H1 (cell line): ENCODE measurements around the gene ERP29. TPM values are rescaled to one million over a fixed set of nuclear protein-coding genes. Genes with fewer than 3 reads are reported as not detected.

Experiments
- CTCF ChIA-PET: fragments of 300-600 bp; sonication (Branson Sonifier 250); formaldehyde crosslinking; loops from one replicate; lab custom pipeline; 2021; ENCODE audit not compliant: partially characterized antibody; lab: Charles Lee
- POLR2A ChIA-PET: fragments of 300-600 bp; sonication (Branson Sonifier 250); formaldehyde crosslinking; loops from one replicate; lab custom pipeline; 2021; ENCODE audit warnings: inconsistent platforms; ENCODE audit not compliant: partially characterized antibody; lab: Charles Lee
- DNase-seq, 2 experiments: peaks; one replicate each; pipeline versions ENCODE4 v3.0.0 to v3.0.0-alpha.2; 2010 to 2022; ENCODE audit warnings: low spot score in 2 of 2, low read depth in 1 of 2, mixed read lengths in 1 of 2
- FAIRE-seq: peaks from 2 replicates; lab custom pipeline; 2011; peaks lifted over from hg19 to GRCh38; lab: Jason Lieb, UNC
- H2AFZ ChIP-seq: 2 replicates; pipeline ENCODE4 v1.8.1; 2012; ENCODE audit warnings: low read length, inconsistent platforms
- H2AK5ac ChIP-seq: 2 replicates; pipeline ENCODE4 v1.6.1; 2013; ENCODE audit warnings: low read depth, low read length
- H2BK120ac ChIP-seq: replicated peaks from 2 replicates; pipeline ENCODE3; 2013; ENCODE audit warnings: low read depth, low read length, inconsistent platforms
- H2BK12ac ChIP-seq: 2 replicates; pipeline ENCODE4 v1.6.1; 2013; ENCODE audit warnings: low read depth, low read length
- H2BK15ac ChIP-seq: 2 replicates; pipeline ENCODE4 v1.6.1; 2013; ENCODE audit warnings: low read length
- H2BK20ac ChIP-seq: 2 replicates; pipeline ENCODE4 v1.6.1; 2013; ENCODE audit warnings: low read length
- H2BK5ac ChIP-seq: 2 replicates; pipeline ENCODE4 v1.6.1; 2013; ENCODE audit warnings: low read depth, low read length
- H3K14ac ChIP-seq: 2 replicates; pipeline ENCODE4 v1.6.1; 2013; ENCODE audit warnings: inconsistent platforms; ENCODE audit not compliant: insufficient read length
- H3K18ac ChIP-seq: 2 replicates; pipeline ENCODE4 v1.6.1; 2013; ENCODE audit warnings: low read length; ENCODE audit errors: extremely low read depth
- H3K23ac ChIP-seq: 2 replicates; pipeline ENCODE4 v1.6.1; 2013; ENCODE audit warnings: inconsistent platforms; ENCODE audit not compliant: insufficient read length
- H3K23me2 ChIP-seq: 2 replicates; pipeline ENCODE4 v1.6.1; 2013; ENCODE audit warnings: low read depth, low read length
- H3K27ac ChIP-seq: 2 replicates; pipeline ENCODE4 v1.6.1; 2011; ENCODE audit warnings: low read depth, low read length, inconsistent platforms
- H3K27me3 ChIP-seq, 4 experiments: replicated peaks in 1 of 4; 1 replicate in 1 of 4; 2 replicates in 3 of 4; pipeline versions ENCODE4 v1.6.1 to v1.8.1; 2011 to 2013; ENCODE audit warnings: low read length in 3 of 4, mild to moderate bottlenecking in 3 of 4, inconsistent platforms in 2 of 4, mixed read lengths in 2 of 4, moderate library complexity in 1 of 4; ENCODE audit not compliant: control insufficient read depth in 3 of 4, insufficient read depth in 3 of 4; ENCODE audit errors: extremely low read depth in 1 of 4
- H3K36me3 ChIP-seq, 4 experiments: 2 replicates each; pipeline versions ENCODE4 v1.6.1 to v1.8.1; 2011 to 2013; ENCODE audit warnings: mild to moderate bottlenecking in 4 of 4, low read length in 3 of 4, moderate library complexity in 2 of 4, control low read depth in 1 of 4, inconsistent platforms in 1 of 4; ENCODE audit not compliant: insufficient read depth in 4 of 4, control insufficient read depth in 2 of 4
- H3K4ac ChIP-seq: replicated peaks from 2 replicates; pipeline ENCODE3; 2013; ENCODE audit warnings: low read length, low read depth, mixed read lengths, inconsistent platforms; ENCODE audit not compliant: insufficient read length
- H3K4me1 ChIP-seq, 4 experiments: replicated peaks in 1 of 4; 1 replicate in 1 of 4; 2 replicates in 3 of 4; pipeline versions ENCODE4 v1.6.1 to v1.8.1; 2011 to 2013; ENCODE audit warnings: low read length in 3 of 4, inconsistent platforms in 2 of 4, mixed read lengths in 1 of 4; ENCODE audit not compliant: insufficient read depth in 4 of 4, control insufficient read depth in 3 of 4
- H3K4me2 ChIP-seq, 2 experiments: 2 replicates each; pipeline versions ENCODE4 v1.6.1 to v1.8.1; 2011 to 2013; ENCODE audit warnings: low read depth in 2 of 2, low read length in 2 of 2, control low read depth in 1 of 2, inconsistent platforms in 1 of 2, mild to moderate bottlenecking in 1 of 2; ENCODE audit not compliant: insufficient read depth in 1 of 2
- H3K4me3 ChIP-seq, 4 experiments: fragments of 200-600, 300-600 bp in 1 of 4; sonication (generic), shearing (Covaris generic), sonication (Bioruptor Twin) in 1 of 4; 2 replicates each; pipeline versions ENCODE4 v1.5.1 to v1.8.1; 2011 to 2016; ENCODE audit warnings: low read length in 4 of 4, low read depth in 3 of 4, control low read depth in 2 of 4, inconsistent platforms in 2 of 4, mild to moderate bottlenecking in 2 of 4, mixed read lengths in 1 of 4, moderate library complexity in 1 of 4; ENCODE audit not compliant: insufficient read depth in 2 of 4; ENCODE audit errors: extremely low read depth in 1 of 4
- H3K56ac ChIP-seq: replicated peaks from 2 replicates; pipeline ENCODE3; 2013; ENCODE audit warnings: low read depth, mild to moderate bottlenecking, mixed read lengths, low read length, inconsistent platforms; ENCODE audit not compliant: insufficient read length
- H3K79me1 ChIP-seq: 2 replicates; pipeline ENCODE4 v1.6.1; 2013; ENCODE audit warnings: low read depth, low read length, control low read depth
- H3K79me2 ChIP-seq, 2 experiments: 2 replicates each; pipeline versions ENCODE4 v1.6.1 to v1.8.1; 2012 to 2013; ENCODE audit warnings: low read length in 2 of 2, mild to moderate bottlenecking in 2 of 2, inconsistent platforms in 1 of 2; ENCODE audit not compliant: insufficient read depth in 2 of 2, control insufficient read depth in 1 of 2
- H3K9ac ChIP-seq, 4 experiments: replicated peaks in 1 of 4; 1 replicate in 1 of 4; 2 replicates in 3 of 4; pipeline versions ENCODE4 v1.6.1 to v1.8.1; 2011 to 2013; ENCODE audit warnings: low read depth in 3 of 4, low read length in 3 of 4, control low read depth in 2 of 4, mild to moderate bottlenecking in 2 of 4, moderate library complexity in 2 of 4, inconsistent platforms in 1 of 4; ENCODE audit errors: extremely low read depth in 1 of 4
- H3K9me3 ChIP-seq, 2 experiments: 2 replicates each; pipeline versions ENCODE4 v1.6.1 to v1.8.1; 2012 to 2013; ENCODE audit warnings: mild to moderate bottlenecking in 2 of 2, moderate library complexity in 2 of 2, control low read depth in 1 of 2, inconsistent platforms in 1 of 2, low read depth in 1 of 2, low read length in 1 of 2, mixed read lengths in 1 of 2; ENCODE audit not compliant: insufficient read depth in 2 of 2
- H4K20me1 ChIP-seq, 2 experiments: replicated peaks in 1 of 2; 2 replicates each; pipeline versions ENCODE3 to v1.8.1; 2011 to 2013; ENCODE audit warnings: inconsistent platforms in 2 of 2, low read length in 2 of 2, mild to moderate bottlenecking in 1 of 2; ENCODE audit not compliant: insufficient read depth in 2 of 2, control insufficient read depth in 1 of 2
- H4K5ac ChIP-seq: 2 replicates; pipeline ENCODE4 v1.6.1; 2013; ENCODE audit warnings: low read length, low read depth, mixed read lengths, inconsistent platforms; ENCODE audit not compliant: insufficient read length
- H4K8ac ChIP-seq: 2 replicates; pipeline ENCODE4 v1.8.0; 2013; ENCODE audit warnings: mild to moderate bottlenecking, moderate library complexity, low read length, inconsistent platforms; ENCODE audit not compliant: insufficient read depth; ENCODE audit errors: extremely low read depth
- H4K91ac ChIP-seq: replicated peaks from 2 replicates; pipeline ENCODE3; 2013; ENCODE audit warnings: low read length, mixed read lengths, inconsistent platforms; ENCODE audit not compliant: insufficient read length
- ASH2L ChIP-seq: fragments of 200-600, 300-600 bp; sonication (generic); IDR thresholded peaks from one replicate; pipeline ENCODE4 v1.7.1; 2017; ENCODE audit warnings: low read length
- BCL11A ChIP-seq, 2 experiments: IDR thresholded peaks; one replicate each; pipeline ENCODE4 v1.6.1; 2011; ENCODE audit warnings: low read depth in 2 of 2, low read length in 2 of 2, mild to moderate bottlenecking in 2 of 2
- BRCA1 ChIP-seq: IDR thresholded peaks from 2 replicates; pipeline ENCODE4 v1.6.1; 2012; ENCODE audit warnings: low read depth, low read length, improper control_type of control experiment
- CBX8 ChIP-seq: fragments of 300-800, 300-1000 bp; sonication (generic); IDR thresholded peaks from 2 replicates; pipeline ENCODE4 v1.7.1; 2016; ENCODE audit warnings: low read depth, low read length, borderline replicate concordance
- CREB1 ChIP-seq: IDR thresholded peaks from 2 replicates; pipeline ENCODE4 v1.6.1; 2012; ENCODE audit warnings: inconsistent platforms
- POU5F1 ChIP-seq: IDR thresholded peaks from 2 replicates; pipeline ENCODE4 v1.6.1; 2011; ENCODE audit warnings: low read depth, mild to moderate bottlenecking, low read length, moderate library complexity
- RNF2 ChIP-seq: fragments of 200-900, 300-1000 bp; sonication (generic); IDR thresholded peaks from 2 replicates; pipeline ENCODE4 v1.7.1; 2016; ENCODE audit warnings: borderline replicate concordance, low read depth, mild to moderate bottlenecking, antibody characterized with exemption, low read length; ENCODE audit not compliant: poor library complexity, severe bottlenecking; ENCODE audit errors: missing control alignments
- RXRA ChIP-seq: IDR thresholded peaks from 2 replicates; pipeline ENCODE4 v1.6.1; 2011; ENCODE audit warnings: low read depth, mild to moderate bottlenecking, low read length, moderate library complexity; ENCODE audit not compliant: insufficient read depth
- TEAD4 ChIP-seq: IDR thresholded peaks from 2 replicates; pipeline ENCODE4 v1.6.1; 2012; ENCODE audit warnings: low read depth, low read length, inconsistent platforms, mixed read lengths
- YY1 ChIP-seq: IDR thresholded peaks from 2 replicates; pipeline ENCODE4 v1.6.1; 2011; ENCODE audit warnings: low read depth, mild to moderate bottlenecking, low read length
- WGBS, 2 experiments: shearing (Covaris generic) in 1 of 2; methylation state at CpG; one replicate each; pipeline versions ENCODE4 v1.1.6 to v1.1.7; 2013 to 2015; ENCODE audit warnings: low lambda C conversion rate in 2 of 2, mixed read lengths in 2 of 2, inconsistent platforms in 1 of 2, low coverage in 1 of 2, missing lambda C conversion rate in 1 of 2; ENCODE audit not compliant: insufficient replicate concordance in 2 of 2, insufficient coverage in 1 of 2, insufficient read length in 1 of 2; ENCODE audit errors: extremely low coverage in 1 of 2, missing lambda C conversion rate in 1 of 2; 5-methylcytosine and 5-hydroxymethylcytosine counted together
- polyA plus RNA-seq, 7 experiments: library from polyadenylated mRNA; depleted of rRNA in 3 of 7; stranded (reverse) in 5 of 7; unstranded in 2 of 7; fragments of >200 nt in 5 of 7; fragments of 200-250 nt in 2 of 7; gene quantifications; 1 replicate in 5 of 7; 2 replicates in 1 of 7; 4 replicates in 1 of 7; pipeline versions ENCODE4 v1.2.1 to v1.2.3, GENCODE V29; 2011 to 2013; ENCODE audit warnings: missing spikeins in 2 of 7, mixed read lengths in 2 of 7
- total RNA-seq: library from RNA; stranded (reverse); fragmentation: NEBNext Ultra II Directional; extraction: Animal tissue kit (Norgen Biotek cat#: 25700); gene quantifications from 2 replicates; pipeline ENCODE4 v1.2.1, GENCODE V29; 2021
- TF ChIP-seq, protein P1 (sequence below), 3 experiments: IDR thresholded peaks; 1 replicate in 2 of 3; 2 replicates in 1 of 3; pipeline versions ENCODE4 v1.5.1 to v1.6.1; 2011; ENCODE audit warnings: low read length in 3 of 3, mild to moderate bottlenecking in 3 of 3, inconsistent platforms in 2 of 3, low read depth in 1 of 3, moderate library complexity in 1 of 3; ENCODE audit not compliant: insufficient read depth in 1 of 3; ENCODE audit errors: control extremely low read depth in 1 of 3
- TF ChIP-seq, protein P2 (sequence below): IDR thresholded peaks from 2 replicates; pipeline ENCODE4 v1.6.1; 2012; ENCODE audit warnings: inconsistent platforms

Gene ERP29
- total and polyA plus RNA-seq, 2 of the 8 experiments (the other 6 are each of a cell fraction or from before 2014, with no cell fraction given) = 88.7 to 171 TPM

DNA sequence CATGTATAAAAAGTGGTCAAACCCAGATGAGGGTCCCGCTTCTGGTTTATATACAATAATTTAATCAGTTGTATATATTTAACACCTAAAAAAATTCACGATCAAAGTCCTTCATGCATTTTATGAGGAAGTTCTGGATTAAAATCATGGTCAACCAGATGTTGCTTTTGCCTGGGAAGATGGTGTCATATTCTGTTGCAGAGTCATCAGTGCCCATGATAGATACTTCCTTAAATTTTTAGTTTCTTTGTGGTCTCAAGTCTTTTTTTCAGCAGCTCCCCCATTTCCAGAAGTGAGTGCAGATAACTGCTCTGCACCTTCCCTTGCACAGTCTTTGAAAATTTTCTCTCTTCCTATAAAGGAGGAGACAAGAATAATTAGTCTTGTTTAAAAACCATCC, 16.1 kb downstream of the ERP29 start:
- no peak overlapping the region for H3K4me3 ChIP-seq
- no peak overlapping the region for H3K27ac ChIP-seq
- no peaks in the 10 kb centered on the region for H3K23me2 ChIP-seq
- no peak overlapping the region for H2AFZ ChIP-seq
- no peaks in the 10 kb centered on the region for H3K79me2 ChIP-seq
- H3K79me1 ChIP-seq = no peaks in the 10 kb centered on the region; the same call in 1 of the 2 replicates
- ChIA-PET POLR2A (interaction anchor here (1.5 to 2.6 kb wide), 2 partner anchors 10 to 16 kb away, joined by 4 to 18 read pairs; partner anchors contain the start of genes ERP29 and TMEM116), CTCF (no interaction called here)
- DNase-seq (no peak), FAIRE-seq (no peak)
- H3K36me3 ChIP-seq = peaks cover 9 to 50% (median 33%) of the 10 kb centered on the region in 4 experiments
- no peak overlapping the region for H3K18ac ChIP-seq
- 96% methylated on average over 2 of the region's 2 CpGs; no CpG with 5 or more reads in 1 of the 2 experiments for WGBS, 2 experiments
- H2BK20ac ChIP-seq = no peak overlapping the region
- H4K5ac ChIP-seq = no peak overlapping the region
- H3K14ac ChIP-seq = no peak overlapping the region
- H4K8ac ChIP-seq = no peak overlapping the region
- H3K4me1 ChIP-seq = no peaks in the 10 kb centered on the region
- no peak overlapping the region for H2BK15ac ChIP-seq
- H3K23ac ChIP-seq = no peak overlapping the region
- H2BK120ac ChIP-seq = no peak overlapping the region
- no peak overlapping the region for H2BK5ac ChIP-seq
- H2AK5ac ChIP-seq = no peak overlapping the region
- H3K4ac ChIP-seq = no peak overlapping the region
- H2BK12ac ChIP-seq = no peak overlapping the region
- no peaks in the 10 kb centered on the region for H3K9me3 ChIP-seq
- H4K91ac ChIP-seq = no peak overlapping the region
- H3K4me2 ChIP-seq = no peak overlapping the region
- no peak overlapping the region for H3K56ac ChIP-seq
- H3K9ac ChIP-seq = no peak overlapping the region
- no peaks in the 10 kb centered on the region for H3K27me3 ChIP-seq
- peaks cover 0 to 5% of the 10 kb centered on the region in 2 experiments for H4K20me1 ChIP-seq
- TF ChIP-seq BRCA1 = no peak
- TF ChIP-seq RNF2 = no peak
- no peak for TF ChIP-seq YY1
- no peak for TF ChIP-seq RXRA
- no peak for TF ChIP-seq POU5F1
- TF ChIP-seq CREB1 = no peak
- TF ChIP-seq CBX8 = no peak
- TF ChIP-seq BCL11A (IDR thresholded peaks at IDR 0.05; ENCODE audit: low read depth in 2 of 2, low read length in 2 of 2) = no peak
- TF ChIP-seq, protein P1, sequence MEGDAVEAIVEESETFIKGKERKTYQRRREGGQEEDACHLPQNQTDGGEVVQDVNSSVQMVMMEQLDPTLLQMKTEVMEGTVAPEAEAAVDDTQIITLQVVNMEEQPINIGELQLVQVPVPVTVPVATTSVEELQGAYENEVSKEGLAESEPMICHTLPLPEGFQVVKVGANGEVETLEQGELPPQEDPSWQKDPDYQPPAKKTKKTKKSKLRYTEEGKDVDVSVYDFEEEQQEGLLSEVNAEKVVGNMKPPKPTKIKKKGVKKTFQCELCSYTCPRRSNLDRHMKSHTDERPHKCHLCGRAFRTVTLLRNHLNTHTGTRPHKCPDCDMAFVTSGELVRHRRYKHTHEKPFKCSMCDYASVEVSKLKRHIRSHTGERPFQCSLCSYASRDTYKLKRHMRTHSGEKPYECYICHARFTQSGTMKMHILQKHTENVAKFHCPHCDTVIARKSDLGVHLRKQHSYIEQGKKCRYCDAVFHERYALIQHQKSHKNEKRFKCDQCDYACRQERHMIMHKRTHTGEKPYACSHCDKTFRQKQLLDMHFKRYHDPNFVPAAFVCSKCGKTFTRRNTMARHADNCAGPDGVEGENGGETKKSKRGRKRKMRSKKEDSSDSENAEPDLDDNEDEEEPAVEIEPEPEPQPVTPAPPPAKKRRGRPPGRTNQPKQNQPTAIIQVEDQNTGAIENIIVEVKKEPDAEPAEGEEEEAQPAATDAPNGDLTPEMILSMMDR (IDR thresholded peaks at IDR 0.05; ENCODE audit: control extremely low read depth in 1 of 3, insufficient read depth in 1 of 3, low read depth in 1 of 3, low read length in 3 of 3) = no peak
- TF ChIP-seq, protein P2, sequence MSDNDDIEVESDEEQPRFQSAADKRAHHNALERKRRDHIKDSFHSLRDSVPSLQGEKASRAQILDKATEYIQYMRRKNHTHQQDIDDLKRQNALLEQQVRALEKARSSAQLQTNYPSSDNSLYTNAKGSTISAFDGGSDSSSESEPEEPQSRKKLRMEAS = no peak
- TF ChIP-seq TEAD4 = no peak
- TF ChIP-seq ASH2L = no peak
